C4-2B (cell line): ENCODE results near the gene ARHGAP32.

Experiments used
- CTCF ChIP-seq: fragments of 450-650 bp; conservative IDR thresholded peaks from 2 replicates; pipeline ENCODE4 v1.5.1; 2017; ENCODE audit warnings: mild to moderate bottlenecking
- ZFX ChIP-seq: fragments of 450-650 bp; IDR thresholded peaks from 2 replicates; pipeline ENCODE4 v1.6.1; 2017

GRCh38 chr11:128926437-128927107 is 265.6 kb downstream of the ARHGAP32 start:
- TF ChIP-seq CTCF (no peak), ZFX (no peak)
